Kidney (tissue), 14 donors: ENCODE results near the gene OFD1. TPM values are rescaled to one million over a fixed set of nuclear protein-coding genes. Genes with fewer than 3 reads are reported as not detected.

Experiments used
- DNase-seq, 5 donors: peaks; one replicate each; pipeline ENCODE4 v3.0.0-alpha.2; 2013 to 2020
- FAIRE-seq: peaks from 2 replicates; lab custom pipeline; 2012; peaks lifted over from hg19 to GRCh38; lab: Jason Lieb, UNC
- H3K27ac ChIP-seq, 2 donors: one replicate each; pipeline ENCODE4 v1.7.0; 2013; ENCODE audit warnings: low read depth in 2 of 2, low read length in 2 of 2, inconsistent platforms in 1 of 2
- H3K27me3 ChIP-seq: one replicate; pipeline ENCODE4 v1.7.1; 2013; ENCODE audit warnings: low read length, inconsistent platforms; ENCODE audit not compliant: control insufficient read depth, insufficient read depth
- H3K36me3 ChIP-seq, 3 donors: one replicate each; pipeline versions ENCODE4 v1.7.0 to v1.7.1; 2013; ENCODE audit warnings: low read length in 3 of 3, control low read depth in 1 of 3, inconsistent platforms in 1 of 3; ENCODE audit not compliant: insufficient read depth in 3 of 3, control insufficient read depth in 2 of 3
- H3K4me1 ChIP-seq, 3 donors: one replicate each; pipeline versions ENCODE4 v1.7.0 to v1.7.1; 2013; ENCODE audit warnings: low read length in 3 of 3, inconsistent platforms in 1 of 3, low read depth in 1 of 3; ENCODE audit not compliant: control insufficient read depth in 2 of 3, insufficient read depth in 2 of 3
- H3K4me3 ChIP-seq, 3 donors: one replicate each; pipeline versions ENCODE4 v1.7.0 to v1.8.1; 2013; ENCODE audit warnings: low read length in 3 of 3, control low read depth in 1 of 3, inconsistent platforms in 1 of 3
- H3K9ac ChIP-seq, 3 donors: one replicate each; pipeline versions ENCODE4 v1.7.0 to v1.7.1; 2013; ENCODE audit warnings: low read length in 3 of 3, control low read depth in 1 of 3, inconsistent platforms in 1 of 3
- H3K9me3 ChIP-seq, 3 donors: one replicate each; pipeline versions ENCODE4 v1.7.0 to v1.7.1; 2013; ENCODE audit warnings: low read length in 3 of 3, control low read depth in 1 of 3, inconsistent platforms in 1 of 3; ENCODE audit not compliant: control insufficient read depth in 2 of 3, insufficient read depth in 1 of 3
- CTCF ChIP-seq: IDR thresholded peaks from 3 replicates; pipeline ENCODE4 v1.5.1; 2012; ENCODE audit warnings: mild to moderate bottlenecking, moderate library complexity, borderline replicate concordance; ENCODE audit not compliant: insufficient read depth; ENCODE audit errors: extremely low read depth
- intact Hi-C: fragments of 100-400 bp; cut with DNase I; formaldehyde crosslinking; loops from one replicate; pipeline ENCODE4 v1.11.1; 2022
- polyA plus RNA-seq: library from polyadenylated mRNA; stranded (reverse); fragments of 350-450 nt; fragmentation: Illumina TruSeq; extraction: RNeasy Lipid Tissue Mini Kit (QIAGEN cat#74804); gene quantifications from one replicate; pipeline ENCODE4 v1.2.3, GENCODE V29; 2014; ENCODE audit warnings: low read depth, low replicate concordance; ENCODE audit not compliant: insufficient read depth
- total RNA-seq: library from RNA; stranded (reverse); fragmentation: NEBNext Ultra II Directional; extraction: Animal tissue kit (Norgen Biotek cat#: 25700); gene quantifications from one replicate; pipeline ENCODE4 v1.2.1, GENCODE V29; 2021
- donor health status: control.
- donor health status: control.
- donor health status: control.
- donor health status: control.
- donor health status: control.
- donor health status: DM: yes; HTN: yes; CAD: no.
- donor health status: Normal renal cell carcinoma (clear cell type).

Gene OFD1
- total and polyA plus RNA-seq, 2 donors from 2014 or later, result 20.6 to 42.0 TPM

GRCh38 chrX:13688384-13688957 lies 46.1 kb upstream of the OFD1 start:
- intact Hi-C loops, result no loop called here
- no peak for TF ChIP-seq CTCF
- DNase-seq, result no peak
- Histone ChIP-seq H3K4me3 (peak overlapping the region; percentile 78 to 87 (median 83)), H3K4me1 (peaks cover 0 to 8% (median 3%) of the 10 kb centered on the region in 3 donors), H3K36me3 (no peaks in the 10 kb centered on the region), H3K27me3 (peaks cover 35% of the 10 kb centered on the region), H3K27ac (peak overlapping the region; percentile 3 to 95), H3K9ac (peak overlapping the region in 2 of 3 donors; percentile 81 to 93), H3K9me3 (no peaks in the 10 kb centered on the region)
- no peak for FAIRE-seq

GRCh38 chrX:13688958-13689740 lies 45.4 kb upstream of the OFD1 start, which contains the start of gene RAB9A:
Gene RAB9A (plus strand): TSS chrX:13689128. CDS start chrX:13708747, 19,619 bp downstream.
- Histone ChIP-seq H3K9me3 (no peaks in the 10 kb centered on the region), H3K9ac (peak within 1 kb of the TSS; percentile 60 to 93 (median 85)), H3K4me1 (peaks cover 0 to 11% (median 6%) of the 10 kb centered on the region in 3 donors), H3K4me3 (peak within 1 kb of the TSS; percentile 87 to 94 (median 88)), H3K36me3 (no peaks in the 10 kb centered on the region), H3K27ac (peak within 1 kb of the TSS; percentile 94 to 95), H3K27me3 (peaks cover 35% of the 10 kb centered on the region)
- intact Hi-C loops, result no loop called here
- DNase-seq, result peak; percentile 86 to 95 (median 90)
- FAIRE-seq, result no peak
- no peak for TF ChIP-seq CTCF

- Histone ChIP-seq H3K27me3 (peaks cover 35% of the 10 kb centered on the region), H3K4me1 (peaks cover 0 to 18% (median 10%) of the 10 kb centered on the region in 3 donors), H3K36me3 (no peaks in the 10 kb centered on the region), H3K4me3 (peak overlapping the region; percentile 87 to 94 (median 88)), H3K9me3 (no peaks in the 10 kb centered on the region), H3K9ac (peak overlapping the region; percentile 60 to 93 (median 85)), H3K27ac (peak overlapping the region; percentile 94 to 95)
- TF ChIP-seq CTCF, result no peak
- intact Hi-C loops, result no loop called here
- no peak for FAIRE-seq
- peak in 1 of 5 donors; percentile 49 for DNase-seq
These were observed 44.8 kb upstream of the OFD1 start for GRCh38 chrX:13689741-13690211.
